Measurements from ENCODE around the gene DNM2.

DNM2 gene

DNA sequence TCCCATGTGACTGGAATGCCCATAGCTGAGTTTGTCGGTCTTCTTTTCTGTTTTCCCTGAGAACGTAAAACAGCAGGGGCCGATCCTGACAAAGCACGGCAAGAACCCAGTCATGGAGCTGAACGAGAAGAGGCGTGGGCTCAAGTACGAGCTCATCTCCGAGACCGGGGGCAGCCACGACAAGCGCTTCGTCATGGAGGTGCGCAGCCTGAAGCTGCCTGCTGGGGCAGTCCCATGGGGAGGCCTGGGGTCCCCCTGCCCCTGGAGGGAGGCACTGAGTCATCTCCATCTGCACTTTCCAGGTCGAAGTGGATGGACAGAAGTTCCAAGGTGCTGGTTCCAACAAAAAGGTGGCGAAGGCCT, 34.8 kb upstream of the DNM2 start:
- TF ChIP-seq, protein P1, sequence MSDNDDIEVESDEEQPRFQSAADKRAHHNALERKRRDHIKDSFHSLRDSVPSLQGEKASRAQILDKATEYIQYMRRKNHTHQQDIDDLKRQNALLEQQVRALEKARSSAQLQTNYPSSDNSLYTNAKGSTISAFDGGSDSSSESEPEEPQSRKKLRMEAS (IDR thresholded peaks at IDR 0.05; ENCODE audit: low read depth, low read length): no peak
- TF ChIP-seq POLR2A (IDR thresholded peaks at IDR 0.05; ENCODE audit: extremely low read depth, insufficient read length) (no peak), MYC (IDR thresholded peaks at IDR 0.05; ENCODE audit: low read depth, low read length) (no peak)
- no peak overlapping the region for H3K4me3 ChIP-seq (ENCODE audit: low read depth, low read length)
- no peak for DNase-seq (ENCODE audit: low read depth)

DNA sequence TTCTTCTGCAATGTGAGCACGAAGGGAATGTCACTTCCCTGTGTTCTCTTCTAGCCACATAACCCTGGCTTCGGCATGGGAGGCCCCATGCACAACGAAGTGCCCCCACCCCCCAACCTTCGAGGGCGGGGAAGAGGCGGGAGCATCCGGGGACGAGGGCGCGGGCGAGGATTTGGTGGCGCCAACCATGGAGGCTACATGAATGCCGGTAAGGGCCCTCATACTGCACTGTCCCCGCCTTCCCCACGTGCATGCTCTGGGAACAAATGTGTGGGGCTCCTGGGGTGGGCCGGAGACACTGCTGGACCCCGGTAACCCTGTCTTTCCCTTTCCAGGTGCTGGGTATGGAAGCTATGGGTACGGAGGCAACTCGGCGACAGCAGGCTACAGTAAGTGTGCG, 34.3 kb upstream of the DNM2 start:
- no peak for DNase-seq (ENCODE audit: low read depth)
- TF ChIP-seq, protein P1 (IDR thresholded peaks at IDR 0.05; ENCODE audit: low read depth, low read length): no peak
- TF ChIP-seq MYC (IDR thresholded peaks at IDR 0.05; ENCODE audit: low read depth, low read length) (no peak), POLR2A (IDR thresholded peaks at IDR 0.05; ENCODE audit: extremely low read depth, insufficient read length) (no peak)
- TF ChIP-seq, protein P2, sequence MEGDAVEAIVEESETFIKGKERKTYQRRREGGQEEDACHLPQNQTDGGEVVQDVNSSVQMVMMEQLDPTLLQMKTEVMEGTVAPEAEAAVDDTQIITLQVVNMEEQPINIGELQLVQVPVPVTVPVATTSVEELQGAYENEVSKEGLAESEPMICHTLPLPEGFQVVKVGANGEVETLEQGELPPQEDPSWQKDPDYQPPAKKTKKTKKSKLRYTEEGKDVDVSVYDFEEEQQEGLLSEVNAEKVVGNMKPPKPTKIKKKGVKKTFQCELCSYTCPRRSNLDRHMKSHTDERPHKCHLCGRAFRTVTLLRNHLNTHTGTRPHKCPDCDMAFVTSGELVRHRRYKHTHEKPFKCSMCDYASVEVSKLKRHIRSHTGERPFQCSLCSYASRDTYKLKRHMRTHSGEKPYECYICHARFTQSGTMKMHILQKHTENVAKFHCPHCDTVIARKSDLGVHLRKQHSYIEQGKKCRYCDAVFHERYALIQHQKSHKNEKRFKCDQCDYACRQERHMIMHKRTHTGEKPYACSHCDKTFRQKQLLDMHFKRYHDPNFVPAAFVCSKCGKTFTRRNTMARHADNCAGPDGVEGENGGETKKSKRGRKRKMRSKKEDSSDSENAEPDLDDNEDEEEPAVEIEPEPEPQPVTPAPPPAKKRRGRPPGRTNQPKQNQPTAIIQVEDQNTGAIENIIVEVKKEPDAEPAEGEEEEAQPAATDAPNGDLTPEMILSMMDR (IDR thresholded peaks at IDR 0.05; ENCODE audit: low read depth, low read length): no peak

DNA sequence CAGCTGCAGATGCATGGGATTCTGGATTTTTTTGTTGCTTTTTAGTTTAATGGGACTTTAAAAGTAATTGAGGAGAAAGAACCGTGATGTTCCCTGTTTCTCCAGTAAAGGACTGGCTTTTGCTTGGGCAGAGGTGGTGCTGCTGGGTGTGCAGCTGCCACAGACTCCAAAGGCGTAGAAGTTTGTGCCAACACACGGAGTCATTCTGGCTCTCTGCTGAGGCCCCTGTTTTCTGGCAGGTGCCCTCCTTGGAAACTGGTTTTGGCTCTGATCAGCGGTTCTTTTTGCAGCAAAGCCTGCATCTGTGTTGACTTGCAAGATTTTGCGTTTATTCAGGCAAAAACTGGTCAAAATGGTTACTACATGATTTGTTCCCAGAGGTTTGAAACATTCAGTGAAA, 32.7 kb upstream of the DNM2 start:
- TF ChIP-seq, protein P1 (IDR thresholded peaks at IDR 0.05; ENCODE audit: low read depth, low read length): no peak
- TF ChIP-seq POLR2A (IDR thresholded peaks at IDR 0.05; ENCODE audit: extremely low read depth, insufficient read length): peak; percentile 1
- TF ChIP-seq, protein P2 (IDR thresholded peaks at IDR 0.05; ENCODE audit: low read depth, low read length): no peak
- no peak overlapping the region for H3K4me3 ChIP-seq (ENCODE audit: low read depth, low read length)
- no peak for DNase-seq (ENCODE audit: low read depth)

More for the DNA sequence above, 34.3 kb upstream of the DNM2 start:
- H3K4me3 ChIP-seq (ENCODE audit: low read depth, low read length): no peak overlapping the region

DNA sequence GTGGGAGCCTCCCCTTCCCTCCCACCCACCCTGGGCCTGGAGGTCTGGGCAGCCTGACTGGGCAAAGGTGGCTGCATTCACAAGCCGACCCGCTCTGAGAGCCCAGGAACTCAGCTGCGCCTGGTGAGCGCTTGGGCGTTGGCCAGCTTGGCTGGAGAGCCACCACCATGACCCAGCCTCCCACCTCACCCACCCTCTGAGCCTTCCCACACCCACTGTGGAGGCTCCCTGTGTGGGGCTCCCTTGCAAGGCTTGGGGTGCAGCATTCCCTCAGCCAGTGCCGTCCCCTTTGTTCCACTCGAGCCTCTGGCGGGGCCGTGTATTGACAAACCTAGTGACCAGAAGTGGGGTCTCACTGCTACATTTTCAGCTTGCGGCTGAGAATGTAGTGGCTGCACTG, 31.7 kb upstream of the DNM2 start:
- no peak overlapping the region for H3K4me3 ChIP-seq (ENCODE audit: low read depth, low read length)
- TF ChIP-seq MYC (IDR thresholded peaks at IDR 0.05; ENCODE audit: low read depth, low read length) (no peak), POLR2A (IDR thresholded peaks at IDR 0.05; ENCODE audit: extremely low read depth, insufficient read length) (no peak)
- TF ChIP-seq, protein P2 (IDR thresholded peaks at IDR 0.05; ENCODE audit: low read depth, low read length): no peak
- TF ChIP-seq, protein P1 (IDR thresholded peaks at IDR 0.05; ENCODE audit: low read depth, low read length): no peak
- DNase-seq (ENCODE audit: low read depth): no peak

DNA sequence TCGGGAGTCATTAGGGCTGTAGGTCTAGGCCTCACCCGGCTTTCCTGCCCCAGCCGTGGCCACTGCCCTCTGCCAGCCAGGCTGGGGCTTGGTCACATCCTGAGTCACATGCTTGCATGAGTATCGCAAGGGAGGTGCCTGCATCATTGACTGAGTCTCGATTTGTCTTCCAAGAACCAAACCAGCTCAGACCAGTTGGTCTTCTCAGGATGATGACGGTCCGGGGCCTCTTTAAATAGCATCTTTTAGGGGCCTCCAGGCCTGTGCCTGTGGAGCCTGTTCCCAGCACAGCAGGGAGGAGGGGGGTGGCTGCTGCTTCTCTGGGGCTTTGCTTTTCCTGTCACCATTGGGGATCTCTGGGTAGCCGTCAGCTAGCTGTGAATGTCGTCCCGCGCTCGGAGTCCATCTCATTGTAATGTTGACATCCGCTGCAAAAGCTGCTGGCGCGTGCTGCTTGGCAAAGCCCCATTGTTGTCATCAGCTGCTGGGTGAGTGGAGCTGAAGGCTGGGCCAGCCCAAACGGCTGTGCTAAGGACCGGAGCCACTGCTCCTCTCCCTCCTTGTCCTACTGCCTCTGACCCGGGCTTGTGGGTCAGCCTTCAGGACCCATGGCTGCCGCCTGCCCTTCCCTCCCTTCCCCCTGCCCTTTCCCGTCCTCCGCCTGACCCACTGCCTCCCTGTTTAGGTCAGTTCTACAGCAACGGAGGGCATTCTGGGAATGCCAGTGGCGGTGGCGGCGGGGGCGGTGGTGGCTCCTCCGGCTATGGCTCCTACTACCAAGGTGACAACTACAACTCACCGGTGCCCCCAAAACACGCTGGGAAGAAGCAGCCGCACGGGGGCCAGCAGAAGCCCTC, 31.0 kb upstream of the DNM2 start:
- TF ChIP-seq, protein P2 (IDR thresholded peaks at IDR 0.05; ENCODE audit: low read depth, low read length): no peak
- TF ChIP-seq MYC (IDR thresholded peaks at IDR 0.05; ENCODE audit: low read depth, low read length): no peak
- TF ChIP-seq, protein P1 (IDR thresholded peaks at IDR 0.05; ENCODE audit: low read depth, low read length): no peak
- TF ChIP-seq POLR2A (IDR thresholded peaks at IDR 0.05; ENCODE audit: extremely low read depth, insufficient read length): no peak
- no peak for DNase-seq (ENCODE audit: low read depth)

DNA sequence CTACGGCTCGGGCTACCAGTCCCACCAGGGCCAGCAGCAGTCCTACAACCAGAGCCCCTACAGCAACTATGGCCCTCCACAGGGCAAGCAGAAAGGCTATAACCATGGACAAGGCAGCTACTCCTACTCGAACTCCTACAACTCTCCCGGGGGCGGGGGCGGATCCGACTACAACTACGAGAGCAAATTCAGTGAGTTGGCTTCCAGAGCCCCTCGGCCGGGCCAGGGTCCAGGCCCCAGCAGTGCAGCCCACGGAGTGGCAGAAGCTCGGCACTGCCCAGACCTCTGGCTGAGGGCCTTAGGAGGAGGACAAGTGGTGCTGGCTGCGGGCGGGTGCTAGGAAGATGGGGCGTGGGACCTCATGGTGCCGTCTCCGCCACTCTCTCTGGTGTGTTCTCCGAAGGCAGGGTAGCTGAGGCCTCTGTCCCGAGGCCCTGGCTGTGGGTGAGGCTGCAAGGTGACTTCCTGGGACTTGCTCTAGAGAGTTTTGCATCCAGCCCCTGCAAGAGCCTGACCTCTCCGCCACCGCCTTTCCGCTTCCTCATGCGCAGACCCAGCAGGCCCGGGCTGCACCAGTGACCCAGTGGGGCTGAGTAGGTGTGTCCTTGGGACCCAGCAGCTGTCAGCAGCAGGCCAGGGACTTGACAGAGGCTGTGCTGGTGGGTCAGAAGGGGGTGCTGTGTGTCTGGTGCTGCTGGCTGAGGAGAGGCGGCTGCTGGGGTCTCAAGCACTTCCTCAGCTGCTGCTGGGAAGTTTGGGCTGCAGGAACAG, 30.2 kb upstream of the DNM2 start:
- H3K4me3 ChIP-seq (ENCODE audit: low read depth, low read length): no peak overlapping the region
- TF ChIP-seq, protein P2 (IDR thresholded peaks at IDR 0.05; ENCODE audit: low read depth, low read length): peak; percentile 5
- TF ChIP-seq MYC (IDR thresholded peaks at IDR 0.05; ENCODE audit: low read depth, low read length): no peak
- DNase-seq (ENCODE audit: low read depth): no peak

More for the DNA sequence above, 31.0 kb upstream of the DNM2 start:
- H3K4me3 ChIP-seq (ENCODE audit: low read depth, low read length): no peak overlapping the region
